Endothelial cell (in vitro differentiated cells): ENCODE results near the gene OCIAD1. TPM values are rescaled to one million over a fixed set of nuclear protein-coding genes. Genes with fewer than 3 reads are reported as not detected.
"Not testable (repeated sequence)": the region's sequence is repeated elsewhere in the genome, so short reads cannot be mapped to it uniquely, and the experiment has no call there.

Source experiments
- DNase-seq: peaks from one replicate; pipeline ENCODE4 v3.0.0; 2021; ENCODE audit warnings: low spot score
- H3K27ac Mint-ChIP-seq: one replicate; pipeline ENCODE4 v1.8.0; 2021; ENCODE audit warnings: mixed read lengths, inconsistent platforms; ENCODE audit not compliant: unreplicated experiment
- H3K27me3 Mint-ChIP-seq: one replicate; pipeline ENCODE4 v1.8.0; 2021; ENCODE audit warnings: mild to moderate bottlenecking, moderate library complexity, mixed read lengths, inconsistent platforms; ENCODE audit not compliant: unreplicated experiment
- H3K36me3 Mint-ChIP-seq: one replicate; pipeline ENCODE4 v1.8.0; 2021; ENCODE audit warnings: mild to moderate bottlenecking, low read depth, mixed read lengths, inconsistent platforms; ENCODE audit not compliant: unreplicated experiment
- H3K4me1 Mint-ChIP-seq: one replicate; pipeline ENCODE4 v1.8.0; 2021; ENCODE audit warnings: mild to moderate bottlenecking, mixed read lengths, inconsistent platforms; ENCODE audit not compliant: unreplicated experiment
- H3K4me3 Mint-ChIP-seq: one replicate; pipeline ENCODE4 v1.8.0; 2021; ENCODE audit warnings: mild to moderate bottlenecking, mixed read lengths, inconsistent platforms; ENCODE audit not compliant: unreplicated experiment
- H3K9me3 Mint-ChIP-seq: one replicate; pipeline ENCODE4 v1.8.0; 2021; ENCODE audit warnings: mixed read lengths, inconsistent platforms; ENCODE audit not compliant: unreplicated experiment
- CTCF ChIP-seq: fragments of 200-600 bp; sonication (generic); IDR thresholded peaks from one replicate; pipeline ENCODE4 v1.5.0; 2021; ENCODE audit warnings: antibody characterized with exemption; ENCODE audit not compliant: unreplicated experiment
- total RNA-seq: library from RNA; stranded (reverse); fragmentation: NEBNext Ultra II Directional; extraction: Animal tissue kit (Norgen Biotek cat#: 25700); gene quantifications from one replicate; pipeline ENCODE4 v1.2.1, GENCODE V29; 2021; ENCODE audit not compliant: unreplicated experiment

Gene OCIAD1
- total RNA-seq, 1 donor from 2014 or later = 121 TPM

GRCh38 chr4:48816971-48817370 lies 13.9 kb upstream of the OCIAD1 start:
- H3K27me3 Mint-ChIP-seq = peaks cover 3% of the 10 kb centered on the region
- DNase-seq = no peak
- no peak for TF ChIP-seq CTCF
- H3K9me3 Mint-ChIP-seq = no peaks in the 10 kb centered on the region
- no peaks in the 10 kb centered on the region for H3K4me1 Mint-ChIP-seq
- no peak overlapping the region for H3K4me3 Mint-ChIP-seq
- no peak overlapping the region for H3K27ac Mint-ChIP-seq
- no peaks in the 10 kb centered on the region for H3K36me3 Mint-ChIP-seq

GRCh38 chr4:48821431-48821830 lies 9.5 kb upstream of the OCIAD1 start:
- not testable (repeated sequence) for H3K27ac Mint-ChIP-seq, H3K4me3 Mint-ChIP-seq, H3K9me3 Mint-ChIP-seq, H3K36me3 Mint-ChIP-seq, H3K4me1 Mint-ChIP-seq, DNase-seq, H3K27me3 Mint-ChIP-seq

- Mint-ChIP-seq H3K27ac (no peak overlapping the region), H3K4me1 (peaks cover 11% of the 10 kb centered on the region)
Observed at GRCh38 chr4:48827622-48828021, 3.3 kb upstream of the OCIAD1 start.

GRCh38 chr4:48831532-48832030 lies 693 bp downstream of the OCIAD1 start:
- DNase-seq = no peak
- peaks cover 12% of the 10 kb centered on the region for H3K4me1 Mint-ChIP-seq
- H3K27ac Mint-ChIP-seq = peak overlapping the region; percentile 100
- peaks cover 15% of the 10 kb centered on the region for H3K36me3 Mint-ChIP-seq
- TF ChIP-seq CTCF = no peak
- H3K4me3 Mint-ChIP-seq = peak overlapping the region; percentile 100
- H3K27me3 Mint-ChIP-seq = peaks cover 7% of the 10 kb centered on the region
- no peaks in the 10 kb centered on the region for H3K9me3 Mint-ChIP-seq

More at GRCh38 chr4:48827622-48828021, 3.3 kb upstream of the OCIAD1 start:
- H3K4me3 Mint-ChIP-seq = no peak overlapping the region
- DNase-seq = no peak
- TF ChIP-seq CTCF = no peak
- peaks cover 3% of the 10 kb centered on the region for H3K36me3 Mint-ChIP-seq
- H3K9me3 Mint-ChIP-seq = no peaks in the 10 kb centered on the region
- H3K27me3 Mint-ChIP-seq = peaks cover 7% of the 10 kb centered on the region

- no peak for TF ChIP-seq CTCF
- H3K4me3 Mint-ChIP-seq = peak overlapping the region; percentile 100
- H3K27me3 Mint-ChIP-seq = peaks cover 7% of the 10 kb centered on the region
- H3K36me3 Mint-ChIP-seq = peaks cover 17% of the 10 kb centered on the region
- H3K27ac Mint-ChIP-seq = peak overlapping the region; percentile 100
- no peak for DNase-seq
- H3K9me3 Mint-ChIP-seq = no peaks in the 10 kb centered on the region
- H3K4me1 Mint-ChIP-seq = peaks cover 12% of the 10 kb centered on the region
Observed at GRCh38 chr4:48832571-48832970, 1.7 kb downstream of the OCIAD1 start.
